Measurements from ENCODE around the gene ANXA2R.

DNA sequence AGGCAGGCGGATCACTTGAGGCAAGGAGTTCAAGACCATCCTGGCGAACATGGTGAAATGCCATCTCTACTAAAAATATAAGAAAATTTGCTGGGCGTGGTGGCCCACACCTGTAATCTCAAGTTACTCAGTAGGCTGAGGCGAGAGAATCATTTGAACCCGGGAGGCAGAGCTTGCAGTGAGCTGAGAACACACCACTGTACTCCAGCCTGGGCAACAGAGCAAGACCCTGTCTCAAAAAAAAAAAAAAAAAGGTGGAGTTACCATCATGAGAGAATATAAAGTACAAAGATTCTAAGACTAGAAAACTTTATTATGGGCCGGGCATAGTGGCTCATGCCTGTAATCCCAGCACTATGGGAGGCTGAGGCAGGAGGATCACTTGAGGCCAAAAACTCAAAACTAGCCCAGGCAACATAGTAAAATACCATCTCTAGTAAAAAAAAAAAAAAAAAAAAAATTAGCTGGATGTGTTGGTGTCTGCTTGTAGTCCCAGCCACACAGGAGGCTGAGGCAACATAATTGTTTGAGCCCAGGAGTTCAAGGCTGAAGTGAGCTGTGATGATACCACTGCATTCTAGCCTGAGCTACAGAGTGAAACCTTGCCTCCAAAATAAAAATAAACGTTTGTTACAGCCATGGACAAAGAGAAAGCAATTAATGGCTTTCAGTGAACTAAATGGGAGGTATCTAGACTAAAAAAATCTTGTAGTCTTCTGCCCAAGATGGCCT, 12.9 kb downstream of the ANXA2R start:
- TF ChIP-seq, protein P1, sequence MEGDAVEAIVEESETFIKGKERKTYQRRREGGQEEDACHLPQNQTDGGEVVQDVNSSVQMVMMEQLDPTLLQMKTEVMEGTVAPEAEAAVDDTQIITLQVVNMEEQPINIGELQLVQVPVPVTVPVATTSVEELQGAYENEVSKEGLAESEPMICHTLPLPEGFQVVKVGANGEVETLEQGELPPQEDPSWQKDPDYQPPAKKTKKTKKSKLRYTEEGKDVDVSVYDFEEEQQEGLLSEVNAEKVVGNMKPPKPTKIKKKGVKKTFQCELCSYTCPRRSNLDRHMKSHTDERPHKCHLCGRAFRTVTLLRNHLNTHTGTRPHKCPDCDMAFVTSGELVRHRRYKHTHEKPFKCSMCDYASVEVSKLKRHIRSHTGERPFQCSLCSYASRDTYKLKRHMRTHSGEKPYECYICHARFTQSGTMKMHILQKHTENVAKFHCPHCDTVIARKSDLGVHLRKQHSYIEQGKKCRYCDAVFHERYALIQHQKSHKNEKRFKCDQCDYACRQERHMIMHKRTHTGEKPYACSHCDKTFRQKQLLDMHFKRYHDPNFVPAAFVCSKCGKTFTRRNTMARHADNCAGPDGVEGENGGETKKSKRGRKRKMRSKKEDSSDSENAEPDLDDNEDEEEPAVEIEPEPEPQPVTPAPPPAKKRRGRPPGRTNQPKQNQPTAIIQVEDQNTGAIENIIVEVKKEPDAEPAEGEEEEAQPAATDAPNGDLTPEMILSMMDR (IDR thresholded peaks at IDR 0.05): no peak
- TF ChIP-seq POLR2A (IDR thresholded peaks at IDR 0.05) (no peak), EP300 (IDR thresholded peaks at IDR 0.05) (no peak)

Measured in ovary (tissue), 3 donors.